Peyer's patch (tissue), 4 donors: Measurements from ENCODE around the gene GNG12.

Source experiments
- POLR2A ChIP-seq, 2 donors: fragments of 450-650 bp; IDR thresholded peaks; one replicate each; pipeline ENCODE4 v1.5.1; 2017; ENCODE audit warnings: antibody characterized with exemption in 2 of 2, mild to moderate bottlenecking in 2 of 2, moderate library complexity in 2 of 2
- TF ChIP-seq, protein P1 (sequence below), 6 experiments: fragments of 450-650 bp in 4 of 6; fragments of 200-600 bp in 2 of 6; sonication (generic) in 1 of 6; IDR thresholded peaks; one replicate each; pipeline ENCODE4 v1.5.1; 2017 to 2019; ENCODE audit warnings: antibody characterized with exemption in 6 of 6, mild to moderate bottlenecking in 3 of 6, moderate library complexity in 1 of 6

GRCh38 chr1:67869233-67869632 is 36.0 kb upstream of the GNG12 start:
- TF ChIP-seq, protein P1, sequence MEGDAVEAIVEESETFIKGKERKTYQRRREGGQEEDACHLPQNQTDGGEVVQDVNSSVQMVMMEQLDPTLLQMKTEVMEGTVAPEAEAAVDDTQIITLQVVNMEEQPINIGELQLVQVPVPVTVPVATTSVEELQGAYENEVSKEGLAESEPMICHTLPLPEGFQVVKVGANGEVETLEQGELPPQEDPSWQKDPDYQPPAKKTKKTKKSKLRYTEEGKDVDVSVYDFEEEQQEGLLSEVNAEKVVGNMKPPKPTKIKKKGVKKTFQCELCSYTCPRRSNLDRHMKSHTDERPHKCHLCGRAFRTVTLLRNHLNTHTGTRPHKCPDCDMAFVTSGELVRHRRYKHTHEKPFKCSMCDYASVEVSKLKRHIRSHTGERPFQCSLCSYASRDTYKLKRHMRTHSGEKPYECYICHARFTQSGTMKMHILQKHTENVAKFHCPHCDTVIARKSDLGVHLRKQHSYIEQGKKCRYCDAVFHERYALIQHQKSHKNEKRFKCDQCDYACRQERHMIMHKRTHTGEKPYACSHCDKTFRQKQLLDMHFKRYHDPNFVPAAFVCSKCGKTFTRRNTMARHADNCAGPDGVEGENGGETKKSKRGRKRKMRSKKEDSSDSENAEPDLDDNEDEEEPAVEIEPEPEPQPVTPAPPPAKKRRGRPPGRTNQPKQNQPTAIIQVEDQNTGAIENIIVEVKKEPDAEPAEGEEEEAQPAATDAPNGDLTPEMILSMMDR (IDR thresholded peaks at IDR 0.05) = no peak
- TF ChIP-seq POLR2A (IDR thresholded peaks at IDR 0.05) = no peak
